GM08714 (cell line): ENCODE data around the gene SLC25A6.
"Not testable (repeated sequence)": the region's sequence is repeated elsewhere in the genome, so short reads cannot be mapped to it uniquely, and the experiment has no call there.

Source experiments
- H3K4me3 ChIP-seq: fragments of 200-500 bp; sonication (Bioruptor generic); 2 replicates; pipeline ENCODE4 v1.5.1; 2014; ENCODE audit warnings: mild to moderate bottlenecking, low read length, inconsistent platforms
- ZNF274 ChIP-seq: IDR thresholded peaks from 2 replicates; pipeline ENCODE4 v1.6.1; 2012; ENCODE audit warnings: mild to moderate bottlenecking, low read depth, low read length

SLC25A6 gene

DNA sequence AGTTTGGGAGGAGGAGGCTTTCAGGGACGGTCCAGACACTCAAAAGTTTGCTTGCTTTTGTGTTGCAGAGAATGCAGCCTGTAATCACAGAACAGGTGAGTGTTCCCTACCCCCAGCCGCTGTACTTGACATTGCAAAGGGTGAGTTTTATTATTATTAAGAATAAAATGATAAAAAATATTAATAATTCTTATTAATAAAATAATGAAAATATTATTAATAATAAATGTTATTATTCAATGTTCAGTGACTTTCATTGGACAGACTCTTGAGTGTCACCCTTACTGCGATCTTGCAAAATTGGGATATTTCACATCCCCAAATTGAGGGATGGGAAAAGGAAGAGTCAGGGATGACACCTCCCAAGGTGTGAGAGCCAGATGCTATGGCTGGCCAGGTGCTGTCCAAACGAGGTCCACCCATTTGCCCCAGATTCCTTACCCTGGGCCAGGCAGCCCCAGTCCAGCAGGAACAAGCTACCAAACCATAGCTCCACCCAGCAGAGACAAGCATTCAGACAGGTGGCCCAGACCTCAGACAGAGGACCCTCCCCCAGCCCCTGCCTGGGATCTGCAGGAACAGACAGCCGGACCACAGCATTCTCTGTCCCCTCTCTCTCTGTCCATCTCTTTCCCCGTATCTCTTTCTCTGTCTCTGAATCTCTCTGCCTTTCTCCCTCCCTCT is 33.0 kb downstream of the SLC25A6 start:
- H3K4me3 ChIP-seq, result no peak overlapping the region
- TF ChIP-seq ZNF274, result no peak

DNA sequence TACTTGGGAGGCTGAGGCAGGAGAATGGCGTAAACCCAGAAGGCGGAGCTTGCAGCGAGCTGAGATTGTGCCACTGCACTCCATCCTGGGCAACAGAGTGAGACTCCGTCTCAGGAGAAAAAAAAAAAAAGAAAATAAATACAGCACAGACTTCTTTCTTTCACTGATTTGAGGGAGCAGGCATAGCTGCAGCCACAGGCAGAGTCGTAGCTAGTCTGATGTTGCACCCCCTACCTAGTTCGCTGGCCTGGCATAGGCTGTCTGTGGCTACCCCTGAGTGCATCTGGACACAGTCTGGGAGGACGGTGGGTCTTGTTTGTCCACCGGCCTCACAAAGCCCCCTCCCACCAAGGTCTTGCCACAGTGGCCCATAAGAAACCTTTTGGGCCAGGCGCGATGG is 33.9 kb downstream of the SLC25A6 start:
- H3K4me3 ChIP-seq, result no peak overlapping the region
- no peak for TF ChIP-seq ZNF274

DNA sequence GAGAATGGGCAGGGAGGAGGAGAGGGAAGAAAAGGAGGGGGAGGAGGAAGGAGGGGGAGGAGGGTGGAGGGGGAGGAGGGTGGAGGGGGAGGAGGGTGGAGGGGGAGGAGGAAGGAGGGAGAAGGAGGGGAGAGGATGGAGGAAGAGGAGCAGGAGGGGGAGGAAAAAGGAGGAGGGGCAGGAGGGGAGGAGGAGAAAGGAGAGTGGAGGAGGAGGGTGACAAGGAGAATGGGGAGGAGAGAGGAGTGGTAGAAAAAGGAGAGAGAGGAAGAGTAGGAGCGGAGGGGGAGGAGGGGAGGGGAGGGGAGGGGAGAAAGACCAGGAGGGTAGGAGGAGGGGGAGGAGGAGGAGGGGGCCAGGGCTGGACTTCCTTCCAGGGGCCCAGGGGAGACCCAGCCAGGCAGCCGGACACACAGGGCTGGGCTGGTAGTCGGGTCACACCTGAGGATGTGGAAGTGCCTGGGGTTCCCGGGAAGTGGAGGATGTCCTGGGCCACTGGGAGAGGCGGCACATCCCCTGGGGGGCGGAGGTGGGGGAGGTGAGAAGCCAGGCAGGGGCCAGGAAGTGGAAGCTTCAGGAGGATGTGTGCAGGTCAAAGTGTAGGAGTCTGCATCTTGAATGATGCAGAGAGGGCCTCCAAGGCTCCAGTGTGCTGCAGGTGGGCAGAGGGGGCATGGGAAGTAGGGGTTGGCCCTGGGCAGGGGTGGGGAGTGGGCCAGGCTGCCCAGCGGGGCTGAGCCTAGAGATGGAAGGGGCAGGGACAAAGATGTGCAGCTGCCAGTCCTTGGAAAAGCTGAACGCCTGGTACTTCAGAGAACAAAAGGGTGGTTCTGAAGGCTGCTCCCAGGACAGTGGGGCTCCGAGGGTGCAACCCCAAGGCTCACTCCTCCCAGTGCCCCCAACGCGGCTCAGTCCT is 36.5 kb downstream of the SLC25A6 start:
- no peak overlapping the region for H3K4me3 ChIP-seq
- no peak for TF ChIP-seq ZNF274

DNA sequence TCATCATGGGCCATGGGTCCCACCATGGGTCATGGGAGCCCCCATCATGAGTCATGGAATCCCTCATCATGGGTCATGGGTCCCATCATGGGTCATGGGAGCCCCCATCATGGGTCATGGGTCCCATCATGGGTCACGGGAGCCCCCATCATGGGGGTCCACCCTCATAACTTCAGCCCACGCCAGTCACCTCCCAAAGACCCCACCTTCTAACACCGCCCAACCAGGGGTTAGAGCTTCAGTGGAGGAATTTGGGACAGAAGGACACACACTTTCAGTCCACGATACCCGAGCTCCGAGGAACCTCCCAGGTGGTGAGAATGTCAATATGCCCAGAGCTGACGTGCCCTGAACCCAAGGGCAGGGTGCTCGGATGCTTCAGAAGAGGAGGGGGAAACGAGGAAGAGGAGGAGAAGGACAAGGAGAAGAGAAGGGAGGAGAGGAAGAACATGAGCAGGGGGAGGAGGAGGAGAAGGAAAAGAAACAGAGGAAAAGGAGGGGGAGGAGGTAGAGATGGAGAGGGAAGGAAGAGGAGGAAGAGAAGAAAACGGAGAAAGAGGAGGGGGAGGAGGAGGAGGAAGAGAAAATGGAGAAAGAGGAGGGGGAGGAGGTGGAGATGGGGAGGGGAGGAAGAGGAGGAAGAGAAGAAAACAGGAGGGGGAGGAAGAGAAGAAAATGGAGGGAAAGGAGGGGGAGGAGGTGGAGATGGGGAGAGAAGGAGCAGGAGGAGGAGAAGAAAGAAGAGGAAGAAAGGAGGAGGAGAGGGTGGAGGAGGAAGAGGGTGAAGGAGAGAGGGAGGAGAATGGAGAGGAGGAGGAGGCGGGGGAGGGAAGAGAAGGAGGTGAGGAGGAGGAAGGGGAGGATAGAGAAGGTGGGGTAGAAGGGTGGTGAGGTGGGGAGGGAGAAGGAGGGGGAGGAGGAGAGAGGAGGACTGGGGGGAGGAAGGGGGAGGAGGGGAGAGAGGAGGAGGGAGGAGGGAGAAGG is 37.6 kb downstream of the SLC25A6 start:
- no peak overlapping the region for H3K4me3 ChIP-seq
- TF ChIP-seq ZNF274, result no peak

DNA sequence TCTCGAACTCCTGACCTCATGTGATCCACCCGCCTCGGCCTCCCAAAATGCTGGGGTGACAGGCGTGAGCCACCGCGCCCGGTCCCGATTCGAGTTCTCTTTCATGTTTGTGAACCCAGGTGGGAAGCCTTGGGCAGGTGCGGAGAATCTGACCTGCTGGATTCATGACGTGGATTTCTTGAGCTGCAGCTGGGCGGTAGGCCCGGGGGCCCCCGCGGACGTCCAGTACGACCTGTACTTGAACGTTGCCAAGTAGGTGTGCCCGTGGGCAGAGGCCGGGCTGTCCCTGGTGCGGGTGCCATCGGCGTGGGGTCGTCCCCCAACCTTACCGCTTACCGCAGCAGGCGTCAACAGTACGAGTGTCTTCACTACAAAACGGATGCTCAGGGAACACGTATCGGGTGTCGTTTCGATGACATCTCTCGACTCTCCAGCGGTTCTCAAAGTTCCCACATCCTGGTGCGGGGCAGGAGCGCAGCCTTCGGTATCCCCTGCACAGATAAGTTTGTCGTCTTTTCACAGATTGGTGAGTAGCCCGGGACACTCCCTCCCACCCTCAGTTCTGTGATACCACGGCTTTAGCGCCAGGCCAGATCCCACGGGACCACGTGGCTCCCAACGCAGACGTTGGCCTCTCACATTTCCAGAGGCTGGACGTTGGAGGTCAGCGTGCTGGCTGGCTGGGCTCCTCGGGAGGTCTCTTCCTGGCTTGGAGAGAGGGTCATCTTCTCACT is 39.8 kb downstream of the SLC25A6 start:
- TF ChIP-seq ZNF274, result no peak
- H3K4me3 ChIP-seq, result no peak overlapping the region

DNA sequence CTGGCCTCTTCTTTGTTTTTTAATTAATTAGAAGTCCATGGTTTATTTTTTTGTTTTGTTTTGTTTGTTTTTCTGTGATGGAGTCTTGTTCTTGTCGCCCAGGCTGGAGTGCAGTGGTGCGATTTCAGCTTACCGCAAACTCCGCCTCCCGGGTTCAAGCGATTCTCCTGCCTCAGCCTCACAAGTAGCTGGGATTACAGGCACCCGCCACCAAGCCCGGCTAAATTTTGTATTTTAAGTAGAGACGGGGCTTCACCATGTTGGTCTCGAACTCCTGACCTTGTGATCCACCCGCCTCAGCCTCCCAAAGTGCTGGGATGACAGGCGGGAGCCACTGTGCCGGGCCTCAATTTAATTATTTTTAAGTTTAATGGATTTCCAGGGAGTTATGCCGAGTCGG is 42.3 kb downstream of the SLC25A6 start:
- not testable (repeated sequence) for H3K4me3 ChIP-seq

DNA sequence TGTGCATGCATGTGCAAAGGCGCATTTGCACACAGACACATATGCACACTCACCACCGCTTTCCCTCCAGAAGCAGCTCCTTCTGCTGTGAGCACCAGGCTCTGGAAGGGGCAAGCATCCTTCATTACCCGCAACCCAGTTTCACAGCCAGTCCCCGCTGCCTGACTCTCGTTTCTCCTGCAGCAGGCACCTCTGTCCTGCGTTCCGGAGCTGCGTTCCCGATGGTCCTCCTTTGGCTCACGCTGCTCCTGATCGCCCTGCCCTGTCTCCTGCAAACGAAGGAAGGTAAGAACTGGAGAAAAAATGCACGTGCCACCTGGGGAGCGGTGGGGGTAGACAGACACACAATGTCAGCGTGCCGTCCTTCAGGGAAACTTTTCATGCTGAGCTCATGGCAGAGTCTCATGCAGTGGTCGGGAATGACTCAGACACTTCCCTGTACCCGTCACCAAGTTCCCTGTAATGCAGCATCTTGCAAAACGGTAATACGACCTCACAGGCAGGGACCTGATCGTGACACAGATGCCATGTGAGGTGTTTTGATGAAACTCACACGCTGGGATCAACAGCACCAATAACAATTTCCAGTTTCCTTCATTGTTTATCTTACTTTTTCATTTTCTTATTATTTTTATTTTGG is 50.2 kb downstream of the SLC25A6 start:
- H3K4me3 ChIP-seq, result no peak overlapping the region
- no peak for TF ChIP-seq ZNF274

DNA sequence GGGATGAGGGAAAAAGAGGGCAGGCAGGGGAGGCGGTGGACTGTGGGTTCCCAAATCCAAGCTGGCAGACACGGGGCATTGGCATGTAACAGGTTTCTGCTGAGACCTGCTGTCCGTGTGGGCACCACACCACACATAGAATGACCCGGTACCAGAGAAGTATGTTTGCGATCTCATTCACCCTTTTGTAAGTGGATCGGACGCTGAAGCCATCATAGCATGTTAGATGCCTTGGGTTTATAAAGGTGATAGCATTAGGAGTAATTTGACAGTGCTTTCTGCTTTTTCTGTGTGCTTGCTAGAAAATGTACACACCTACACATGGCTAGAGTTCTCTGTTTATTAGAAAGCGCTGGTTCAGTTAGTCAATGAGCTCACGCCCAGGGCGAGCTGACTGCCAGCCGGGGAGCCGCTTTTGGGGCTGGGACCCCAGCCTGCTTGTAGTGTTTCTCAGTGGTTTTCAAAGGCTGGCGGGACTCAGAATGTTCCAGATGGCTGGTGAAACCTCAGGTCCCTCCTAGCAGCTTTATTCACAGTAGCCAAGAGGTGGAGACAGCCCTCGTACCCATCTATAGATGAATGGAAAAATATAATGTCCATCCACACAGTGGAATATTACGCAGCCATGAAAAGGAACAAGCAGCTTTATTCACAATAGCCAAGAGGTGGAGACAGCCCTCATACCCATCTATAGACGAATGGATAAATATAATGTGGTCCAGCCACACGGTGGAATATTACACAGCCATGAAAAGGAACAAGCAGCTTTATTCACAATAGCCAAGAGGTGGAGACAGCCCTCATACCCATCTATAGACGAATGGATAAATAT is 54.7 kb downstream of the SLC25A6 start:
- no peak for TF ChIP-seq ZNF274
- H3K4me3 ChIP-seq, result peak overlapping the region; percentile 72

DNA sequence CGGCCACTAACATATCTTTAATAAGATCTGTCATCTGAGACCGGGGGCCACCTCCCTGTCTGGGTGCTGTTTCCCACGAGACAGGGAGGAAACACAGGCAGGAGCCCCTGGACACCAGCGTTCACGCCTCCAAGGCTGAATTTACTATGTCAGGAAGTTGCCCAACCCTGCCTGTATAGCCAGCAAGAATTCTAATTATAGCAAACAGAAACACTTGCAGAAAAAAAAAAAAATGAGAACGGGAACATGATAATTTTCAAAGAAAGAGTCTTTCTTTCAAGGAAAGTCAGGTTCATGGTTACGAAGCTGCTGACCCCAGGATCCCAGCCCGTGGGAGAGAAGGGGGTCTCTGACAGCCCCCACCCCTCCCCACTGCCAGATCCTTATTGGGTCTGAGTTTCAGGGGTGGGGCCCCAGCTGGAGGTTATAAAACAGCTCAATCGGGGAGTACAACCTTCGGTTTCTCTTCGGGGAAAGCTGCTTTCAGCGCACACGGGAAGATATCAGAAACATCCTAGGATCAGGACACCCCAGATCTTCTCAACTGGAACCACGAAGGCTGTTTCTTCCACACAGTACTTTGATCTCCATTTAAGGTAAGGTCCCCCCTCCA is 55.5 kb downstream of the SLC25A6 start, which contains the start of gene IL3RA:
TSS of gene IL3RA (plus strand) at position 455 of the 613 bp plus-strand sequence. CDS start 4,981 bp downstream, outside the sequence.
- no peak for TF ChIP-seq ZNF274
- peak within 1 kb of the TSS; percentile 72 for H3K4me3 ChIP-seq
